Lung (tissue), 12 donors: ENCODE results near the gene ATL3. TPM values are rescaled to one million over a fixed set of nuclear protein-coding genes. Genes with fewer than 3 reads are reported as not detected.

Experiments used
- ATAC-seq: fragments of 200-7000 bp; cut with Tn5 transposase; one replicate; pipeline ENCODE4 v1.9.1; 2020; ENCODE audit warnings: moderate number of reproducible peaks; ENCODE audit not compliant: insufficient read depth, low FRiP score
- DNase-seq, 3 donors: peaks; one replicate each; pipeline ENCODE4 v3.0.0-alpha.2; 2013 to 2017
- H3K27ac ChIP-seq, 2 donors: one replicate each; pipeline ENCODE4 v1.5.1; 2013; ENCODE audit warnings: mild to moderate bottlenecking in 2 of 2, moderate library complexity in 2 of 2, control low read depth in 1 of 2, inconsistent platforms in 1 of 2, low read depth in 1 of 2, low read length in 1 of 2
- H3K27me3 ChIP-seq, 3 donors: one replicate each; pipeline ENCODE4 v1.5.1; 2013; ENCODE audit warnings: low read length in 2 of 3; ENCODE audit not compliant: control insufficient read depth in 3 of 3, insufficient read depth in 3 of 3
- H3K36me3 ChIP-seq, 4 donors: one replicate each; pipeline ENCODE4 v1.5.1; 2013; ENCODE audit warnings: low read length in 4 of 4, mild to moderate bottlenecking in 1 of 4, moderate library complexity in 1 of 4; ENCODE audit not compliant: control insufficient read depth in 4 of 4, insufficient read depth in 4 of 4
- H3K4me1 ChIP-seq, 5 donors: one replicate each; pipeline ENCODE4 v1.5.1; 2013; ENCODE audit warnings: low read length in 5 of 5, mild to moderate bottlenecking in 2 of 5, moderate library complexity in 1 of 5; ENCODE audit not compliant: control insufficient read depth in 5 of 5, insufficient read depth in 5 of 5
- H3K4me3 ChIP-seq: one replicate; pipeline ENCODE4 v1.5.1; 2013; ENCODE audit warnings: mild to moderate bottlenecking, control low read depth, moderate library complexity
- H3K9ac ChIP-seq, 2 donors: one replicate each; pipeline ENCODE4 v1.5.1; 2013; ENCODE audit warnings: low read length in 2 of 2, control low read depth in 1 of 2; ENCODE audit not compliant: insufficient read depth in 1 of 2
- H3K9me3 ChIP-seq, 4 donors: one replicate each; pipeline ENCODE4 v1.5.1; 2013; ENCODE audit warnings: low read length in 3 of 4, mild to moderate bottlenecking in 1 of 4, moderate library complexity in 1 of 4; ENCODE audit not compliant: control insufficient read depth in 4 of 4, insufficient read depth in 3 of 4
- WGBS, 2 donors: extraction: QIAGEN DNeasy Blood & Tissue Kit; methylation state at CpG; one replicate each; pipeline ENCODE4 v1.1.7; 2013; 5-methylcytosine and 5-hydroxymethylcytosine counted together
- polyA plus RNA-seq, 2 donors: library from polyadenylated mRNA; stranded (reverse); fragments of 200-250 nt; gene quantifications; one replicate each; pipeline ENCODE4 v1.2.1, GENCODE V29; 2013
- total RNA-seq, 2 donors: library from RNA; depleted of rRNA in 1 of 2; stranded (reverse); fragments of >200 nt in 1 of 2; gene quantifications; one replicate each; pipeline ENCODE4 v1.2.1, GENCODE V29; 2014 to 2021
- TF ChIP-seq, protein P1 (sequence below): IDR thresholded peaks from 2 replicates; pipeline ENCODE4 v1.5.1; 2012; ENCODE audit warnings: mild to moderate bottlenecking; ENCODE audit errors: control extremely low read depth, extremely low read depth
- donor health status: control.
- donor health status: control.
- donor health status: Bipolar disorder and iron deficiency.
- donor health status: healthy.
- donor health status: DM: yes; HTN: yes; CAD: no.

The ATL3 gene
- total and polyA plus RNA-seq, 4 donors: 13.6 to 79.5 (median 33.7) TPM

DNA sequence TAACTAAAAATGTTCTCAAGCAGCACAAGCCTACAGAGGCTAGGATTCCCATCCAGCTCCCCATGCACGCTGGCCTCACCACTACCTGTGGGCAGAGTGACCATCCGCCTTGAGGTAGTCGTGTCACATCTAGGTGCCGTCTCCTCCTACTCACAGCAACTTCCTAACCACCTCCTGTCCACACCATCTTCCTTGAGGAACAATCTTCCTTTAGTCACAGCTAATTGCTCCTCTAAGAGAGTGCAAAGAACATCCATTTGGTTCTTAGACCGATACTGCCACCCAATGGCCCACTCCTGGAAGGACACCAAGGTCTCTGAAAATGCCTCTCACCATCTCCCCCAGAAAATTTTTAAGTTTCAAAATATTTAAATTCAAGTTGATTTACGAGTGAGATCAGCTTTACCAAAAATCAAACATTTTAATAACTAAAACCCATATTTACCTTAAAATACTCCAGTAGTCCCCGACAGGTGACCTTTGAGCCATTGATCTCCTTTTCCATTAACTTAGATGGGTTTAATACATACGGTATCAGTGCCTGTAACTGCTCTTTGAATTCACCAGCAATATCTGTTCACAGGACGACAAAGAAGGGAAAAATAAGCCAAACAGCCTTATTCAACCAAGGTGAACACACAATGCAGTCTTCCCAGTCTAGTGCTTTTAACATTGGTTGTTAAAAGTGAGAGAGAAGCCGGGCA is 35.3 kb downstream of the ATL3 start:
- no peak overlapping the region for H3K4me3 ChIP-seq
- H3K27ac ChIP-seq: no peak overlapping the region
- H3K36me3 ChIP-seq: peaks cover 0 to 14% (median 12%) of the 10 kb centered on the region in 4 donors
- no peaks in the 10 kb centered on the region for H3K27me3 ChIP-seq
- H3K4me1 ChIP-seq: no peaks in the 10 kb centered on the region
- H3K9me3 ChIP-seq: no peaks in the 10 kb centered on the region
- peak; percentile 61 to 72 (median 65) for DNase-seq
- peak; percentile 71 for ATAC-seq
- WGBS, 2 donors: 72 to 75% methylated on average over 10 of the region's 10 CpGs
- H3K9ac ChIP-seq: no peak overlapping the region
- TF ChIP-seq, protein P1, sequence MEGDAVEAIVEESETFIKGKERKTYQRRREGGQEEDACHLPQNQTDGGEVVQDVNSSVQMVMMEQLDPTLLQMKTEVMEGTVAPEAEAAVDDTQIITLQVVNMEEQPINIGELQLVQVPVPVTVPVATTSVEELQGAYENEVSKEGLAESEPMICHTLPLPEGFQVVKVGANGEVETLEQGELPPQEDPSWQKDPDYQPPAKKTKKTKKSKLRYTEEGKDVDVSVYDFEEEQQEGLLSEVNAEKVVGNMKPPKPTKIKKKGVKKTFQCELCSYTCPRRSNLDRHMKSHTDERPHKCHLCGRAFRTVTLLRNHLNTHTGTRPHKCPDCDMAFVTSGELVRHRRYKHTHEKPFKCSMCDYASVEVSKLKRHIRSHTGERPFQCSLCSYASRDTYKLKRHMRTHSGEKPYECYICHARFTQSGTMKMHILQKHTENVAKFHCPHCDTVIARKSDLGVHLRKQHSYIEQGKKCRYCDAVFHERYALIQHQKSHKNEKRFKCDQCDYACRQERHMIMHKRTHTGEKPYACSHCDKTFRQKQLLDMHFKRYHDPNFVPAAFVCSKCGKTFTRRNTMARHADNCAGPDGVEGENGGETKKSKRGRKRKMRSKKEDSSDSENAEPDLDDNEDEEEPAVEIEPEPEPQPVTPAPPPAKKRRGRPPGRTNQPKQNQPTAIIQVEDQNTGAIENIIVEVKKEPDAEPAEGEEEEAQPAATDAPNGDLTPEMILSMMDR: peak; percentile 85

DNA sequence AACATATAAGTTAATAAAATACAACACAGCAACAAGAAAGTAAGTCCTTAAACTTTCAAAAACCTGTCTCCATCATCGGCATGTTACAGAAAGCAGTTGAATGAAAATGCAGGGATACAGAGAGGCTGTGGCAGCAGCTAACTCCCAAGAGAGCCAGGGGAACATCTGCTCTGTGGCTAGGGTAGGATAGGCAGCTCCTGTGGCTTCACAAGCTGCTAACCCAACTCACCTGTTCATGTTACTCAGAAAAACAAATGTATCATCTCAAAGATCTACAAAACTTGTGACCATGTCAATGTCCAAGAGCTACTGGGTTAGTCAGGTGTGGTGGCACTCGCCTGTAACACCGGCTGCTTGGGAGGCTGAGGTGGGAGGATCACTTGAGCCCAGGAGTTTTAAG is 41.8 kb downstream of the ATL3 start:
- H3K36me3 ChIP-seq: peaks cover 5 to 29% (median 20%) of the 10 kb centered on the region in 4 donors
- no peak for ATAC-seq

DNA sequence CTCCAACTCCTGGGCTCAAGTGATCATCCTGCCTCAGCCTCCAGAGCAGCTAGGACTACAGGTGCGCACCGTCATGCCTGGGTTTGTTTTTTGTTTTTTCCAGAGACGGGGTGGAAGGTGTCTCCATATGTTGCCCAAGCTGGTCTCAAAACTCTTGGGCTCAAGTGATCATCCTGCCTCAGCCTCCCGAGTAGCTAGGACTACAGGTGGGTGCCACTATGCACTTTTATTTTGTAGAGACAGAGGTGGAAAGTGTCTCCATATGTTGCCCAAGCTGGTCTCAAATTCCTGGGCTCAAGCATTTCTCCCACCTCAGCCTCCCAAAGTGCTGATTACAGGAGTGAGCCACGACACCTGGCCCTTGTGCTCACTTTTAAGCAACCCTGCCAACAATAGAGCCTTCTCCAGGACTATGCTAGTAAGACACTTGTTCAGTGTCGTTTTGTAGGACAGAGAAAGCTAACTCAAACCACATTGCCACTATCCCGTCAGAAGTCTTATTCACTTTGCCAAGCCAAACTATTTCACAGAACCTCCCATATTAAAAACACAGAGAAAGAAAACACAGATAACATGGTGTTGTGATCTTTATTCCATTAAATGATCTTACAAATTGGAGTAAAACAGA is 47.5 kb downstream of the ATL3 start:
- Histone ChIP-seq H3K36me3 (peaks cover 0 to 6% (median 3%) of the 10 kb centered on the region in 4 donors), H3K9me3 (no peaks in the 10 kb centered on the region), H3K9ac (no peak overlapping the region), H3K27me3 (no peaks in the 10 kb centered on the region), H3K4me3 (no peak overlapping the region), H3K27ac (no peak overlapping the region), H3K4me1 (no peaks in the 10 kb centered on the region)
- 64 to 71% methylated on average over 7 of the region's 7 CpGs for WGBS, 2 donors
- no peak for ATAC-seq
- TF ChIP-seq, protein P1: no peak
- no peak for DNase-seq

More for the DNA sequence above, 41.8 kb downstream of the ATL3 start:
- WGBS, 2 donors: 97 to 100% methylated on average over 3 of the region's 3 CpGs
- Histone ChIP-seq H3K4me3 (no peak overlapping the region), H3K27ac (no peak overlapping the region), H3K9ac (no peak overlapping the region), H3K9me3 (no peaks in the 10 kb centered on the region), H3K27me3 (no peaks in the 10 kb centered on the region), H3K4me1 (no peaks in the 10 kb centered on the region)
- TF ChIP-seq, protein P1: no peak
- no peak for DNase-seq
